ENCODE data around the gene NFATC1.

DNA sequence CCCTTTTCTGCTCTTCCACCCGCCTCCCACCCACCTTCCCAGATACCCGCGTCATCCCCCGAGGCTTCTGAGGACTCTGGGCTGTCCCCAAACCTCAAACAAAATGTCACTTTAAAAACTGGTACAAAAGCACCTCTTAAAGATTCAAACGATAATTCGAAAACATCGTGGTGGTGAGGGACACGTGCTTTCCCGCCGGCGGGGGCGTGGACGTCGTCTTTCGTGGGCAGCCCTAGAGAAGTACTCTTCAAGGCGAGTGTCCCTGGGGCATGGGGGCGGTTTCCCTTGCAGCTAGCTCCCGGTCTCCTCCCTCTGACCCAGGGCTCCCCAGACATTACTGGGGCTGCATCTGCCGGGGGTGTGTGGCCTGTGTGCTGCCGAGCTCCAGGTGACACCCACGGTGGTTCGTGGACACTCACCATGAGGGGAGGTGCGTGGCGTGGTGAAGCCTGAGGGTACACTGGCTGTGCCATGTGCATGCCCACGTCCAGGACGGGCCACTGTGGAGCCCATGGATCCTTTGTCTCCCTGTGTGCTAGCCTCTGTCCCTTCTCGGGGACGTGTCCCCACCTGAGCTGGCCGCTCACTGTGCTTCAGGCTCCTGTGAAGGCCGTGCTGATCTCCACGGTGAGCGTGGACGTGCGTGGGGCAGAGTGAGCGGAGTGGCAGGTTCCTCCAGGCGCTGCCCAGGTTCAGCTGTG is 117.8 kb downstream of the NFATC1 start:
- TF ChIP-seq, protein P1, sequence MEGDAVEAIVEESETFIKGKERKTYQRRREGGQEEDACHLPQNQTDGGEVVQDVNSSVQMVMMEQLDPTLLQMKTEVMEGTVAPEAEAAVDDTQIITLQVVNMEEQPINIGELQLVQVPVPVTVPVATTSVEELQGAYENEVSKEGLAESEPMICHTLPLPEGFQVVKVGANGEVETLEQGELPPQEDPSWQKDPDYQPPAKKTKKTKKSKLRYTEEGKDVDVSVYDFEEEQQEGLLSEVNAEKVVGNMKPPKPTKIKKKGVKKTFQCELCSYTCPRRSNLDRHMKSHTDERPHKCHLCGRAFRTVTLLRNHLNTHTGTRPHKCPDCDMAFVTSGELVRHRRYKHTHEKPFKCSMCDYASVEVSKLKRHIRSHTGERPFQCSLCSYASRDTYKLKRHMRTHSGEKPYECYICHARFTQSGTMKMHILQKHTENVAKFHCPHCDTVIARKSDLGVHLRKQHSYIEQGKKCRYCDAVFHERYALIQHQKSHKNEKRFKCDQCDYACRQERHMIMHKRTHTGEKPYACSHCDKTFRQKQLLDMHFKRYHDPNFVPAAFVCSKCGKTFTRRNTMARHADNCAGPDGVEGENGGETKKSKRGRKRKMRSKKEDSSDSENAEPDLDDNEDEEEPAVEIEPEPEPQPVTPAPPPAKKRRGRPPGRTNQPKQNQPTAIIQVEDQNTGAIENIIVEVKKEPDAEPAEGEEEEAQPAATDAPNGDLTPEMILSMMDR (IDR thresholded peaks at IDR 0.05; ENCODE audit: low read depth, low read length, poor library complexity, severe bottlenecking): no peak
- no peak for TF ChIP-seq EZH2phosphoT487 (IDR thresholded peaks at IDR 0.05; ENCODE audit: borderline replicate concordance, low read length)
